ENCODE data around the gene LIAS. TPM values are rescaled to one million over a fixed set of nuclear protein-coding genes. Genes with fewer than 3 reads are reported as not detected.

Gene LIAS
- total RNA-seq, 1 experiment from 2014 or later: 8.3 TPM

DNA sequence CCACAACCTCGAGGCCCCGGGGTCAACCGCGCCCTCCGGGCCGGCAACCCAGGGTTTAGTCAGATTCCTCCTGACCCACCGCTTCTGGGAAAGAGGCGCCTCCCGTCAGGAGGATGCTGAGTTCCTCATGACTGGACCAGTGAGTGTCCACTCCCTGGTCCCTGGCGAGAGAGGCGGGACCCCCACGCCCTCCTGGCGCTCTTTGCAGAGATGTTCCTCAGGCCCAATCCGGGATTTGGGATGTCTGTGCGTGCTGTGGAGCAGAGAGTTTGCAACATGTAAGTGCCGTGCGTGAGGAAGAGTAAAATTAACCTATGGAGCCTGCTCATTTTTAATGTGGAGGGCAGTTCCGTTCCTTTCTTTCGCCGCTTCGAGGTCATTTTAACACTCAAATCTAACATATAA lies 69.2 kb downstream of the LIAS start:
- TSS peak; percentile 76 for BruUV-seq (replicated peaks)
- DNase-seq (peak; percentile 64), ATAC-seq (peak; percentile 49)
- H3K79me2 ChIP-seq (ENCODE audit: low read length): peaks cover 47% of the 10 kb centered on the region
- no peaks in the 10 kb centered on the region for H3K9me2 ChIP-seq (replicated peaks; ENCODE audit: low read length)
- no peaks in the 10 kb centered on the region for H3K9me3 ChIP-seq (ENCODE audit: low read length)
- POLR2A ChIA-PET (ENCODE audit: unreplicated experiment): interaction anchor here (0.6 to 1.4 kb wide), 8 partner anchors 13 to 209 kb away, joined by 3 to 26 read pairs (median 6); partner anchors contain the start of gene SMIM14
- H3K4me2 ChIP-seq (ENCODE audit: low read length): peak overlapping the region; percentile 96
- peak overlapping the region; percentile 95 for H3K4me3 ChIP-seq (ENCODE audit: low read length)
- H4K20me1 ChIP-seq (ENCODE audit: low read length): no peaks in the 10 kb centered on the region
- TF ChIP-seq EZH2 (IDR thresholded peaks at IDR 0.05; ENCODE audit: low read length, unreplicated experiment) (no peak), EZH2phosphoT487 (IDR thresholded peaks at IDR 0.05; ENCODE audit: borderline replicate concordance, low read length) (no peak)
- TF ChIP-seq, protein P1, sequence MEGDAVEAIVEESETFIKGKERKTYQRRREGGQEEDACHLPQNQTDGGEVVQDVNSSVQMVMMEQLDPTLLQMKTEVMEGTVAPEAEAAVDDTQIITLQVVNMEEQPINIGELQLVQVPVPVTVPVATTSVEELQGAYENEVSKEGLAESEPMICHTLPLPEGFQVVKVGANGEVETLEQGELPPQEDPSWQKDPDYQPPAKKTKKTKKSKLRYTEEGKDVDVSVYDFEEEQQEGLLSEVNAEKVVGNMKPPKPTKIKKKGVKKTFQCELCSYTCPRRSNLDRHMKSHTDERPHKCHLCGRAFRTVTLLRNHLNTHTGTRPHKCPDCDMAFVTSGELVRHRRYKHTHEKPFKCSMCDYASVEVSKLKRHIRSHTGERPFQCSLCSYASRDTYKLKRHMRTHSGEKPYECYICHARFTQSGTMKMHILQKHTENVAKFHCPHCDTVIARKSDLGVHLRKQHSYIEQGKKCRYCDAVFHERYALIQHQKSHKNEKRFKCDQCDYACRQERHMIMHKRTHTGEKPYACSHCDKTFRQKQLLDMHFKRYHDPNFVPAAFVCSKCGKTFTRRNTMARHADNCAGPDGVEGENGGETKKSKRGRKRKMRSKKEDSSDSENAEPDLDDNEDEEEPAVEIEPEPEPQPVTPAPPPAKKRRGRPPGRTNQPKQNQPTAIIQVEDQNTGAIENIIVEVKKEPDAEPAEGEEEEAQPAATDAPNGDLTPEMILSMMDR (conservative IDR thresholded peaks at IDR 0.05; ENCODE audit: low read depth, low read length): no peak
- peaks cover 20% of the 10 kb centered on the region for H3K4me1 ChIP-seq (ENCODE audit: insufficient read depth, low read length)
- peak overlapping the region; percentile 93 for H3K9ac ChIP-seq (ENCODE audit: low read length)
- H3F3A ChIP-seq (ENCODE audit: low read length, unreplicated experiment): no peaks in the 10 kb centered on the region
- no peaks in the 10 kb centered on the region for H3K27me3 ChIP-seq (ENCODE audit: low read length)
- H3K27ac ChIP-seq (ENCODE audit: low read length): peak overlapping the region; percentile 89
- intact Hi-C loops (cut with micrococcal nuclease): loop anchor here (5.0 kb wide), 2 partner anchors 44 to 61 kb away; no protein-coding TSS in a partner anchor
- H2AFZ ChIP-seq (ENCODE audit: low read length): peak overlapping the region; percentile 75
- peaks cover 14% of the 10 kb centered on the region for H3K36me3 ChIP-seq (ENCODE audit: low read depth, low read length)
- CTCF ChIA-PET: no interaction called here

Small RNA genes within 50 kb of the gene (microRNA-seq; reads per million reads assigned to microRNA genes)
- not detected for gene MIR5591 (ENCODE audit: unreplicated experiment)

Other genes starting within 250 kb of the LIAS start
- 43.9 and 51.6 TPM in 2 replicates for gene RFC1, start 92.7 kb upstream of the LIAS start, total RNA-seq (2014; rRNA removed)
- not detected in 2 replicates for gene KLB, start 52.1 kb upstream of the LIAS start, total RNA-seq (2014; rRNA removed)
- 1,291 and 1,298 TPM in 2 replicates for gene RPL9, start 134 bp upstream of the LIAS start, total RNA-seq (2014; rRNA removed)
- gene UGDH, start 68.4 kb downstream of the LIAS start, total RNA-seq (2014; rRNA removed): 50.0 and 53.4 TPM in 2 replicates
- 3.3 and 4.8 TPM in 2 replicates for gene SMIM14, start 179.8 kb downstream of the LIAS start, total RNA-seq (2014; rRNA removed)
- 30.1 and 38.9 TPM in 2 replicates for gene UBE2K, start 239.1 kb downstream of the LIAS start, total RNA-seq (2014; rRNA removed)